Measurements from ENCODE around the gene CRELD1. TPM values are rescaled to one million over a fixed set of nuclear protein-coding genes. Genes with fewer than 3 reads are reported as not detected.
"Not testable (repeated sequence)": the region's sequence is repeated elsewhere in the genome, so short reads cannot be mapped to it uniquely, and the experiment has no call there.

CRELD1 gene
- total and polyA plus RNA-seq, 4 donors: 28.0 to 60.1 (median 41.7) TPM

GRCh38 chr3:9890249-9891071 lies 43.2 kb upstream of the CRELD1 start, which contains the start of gene JAGN1:
Gene JAGN1 (plus strand): TSS chr3:9890610. CDS start chr3:9890723, 113 bp downstream.
- WGBS, 2 donors: 0 to 1% methylated on average over 55 to 62 of the region's 62 CpGs
- H3K9me3 ChIP-seq (ENCODE audit: control insufficient read depth in 4 of 4, insufficient read depth in 3 of 4, low read length in 3 of 4): no peaks in the 10 kb centered on the region
- DNase-seq (peak; percentile 94 to 95 (median 94)), ATAC-seq (ENCODE audit: insufficient read depth, low FRiP score) (peak; percentile 93)
- no peaks in the 10 kb centered on the region for H3K27me3 ChIP-seq (ENCODE audit: control insufficient read depth in 3 of 3, insufficient read depth in 3 of 3, low read length in 2 of 3)
- TF ChIP-seq CTCF (IDR thresholded peaks at IDR 0.05; ENCODE audit: control extremely low read depth, extremely low read depth): no peak
- peak within 1 kb of the TSS; percentile 83 to 92 for H3K9ac ChIP-seq (ENCODE audit: insufficient read depth in 1 of 2, low read length in 2 of 2)
- H3K4me3 ChIP-seq: peak within 1 kb of the TSS; percentile 100
- peaks cover 0 to 14% (median 9%) of the 10 kb centered on the region in 4 donors for H3K36me3 ChIP-seq (ENCODE audit: control insufficient read depth in 4 of 4, insufficient read depth in 4 of 4, low read length in 4 of 4)
- H3K4me1 ChIP-seq (ENCODE audit: control insufficient read depth in 5 of 5, insufficient read depth in 5 of 5, low read length in 5 of 5): peaks cover 0 to 9% (median 6%) of the 10 kb centered on the region in 5 donors
- peak within 1 kb of the TSS; percentile 98 to 100 for H3K27ac ChIP-seq (ENCODE audit: low read depth in 1 of 2, low read length in 1 of 2)

- H3K27ac ChIP-seq (ENCODE audit: low read depth in 1 of 2, low read length in 1 of 2): peak overlapping the region; percentile 98 to 100
- H3K4me1 ChIP-seq (ENCODE audit: control insufficient read depth in 5 of 5, insufficient read depth in 5 of 5, low read length in 5 of 5): peaks cover 0 to 9% (median 6%) of the 10 kb centered on the region in 5 donors
- H3K27me3 ChIP-seq (ENCODE audit: control insufficient read depth in 3 of 3, insufficient read depth in 3 of 3, low read length in 2 of 3): no peaks in the 10 kb centered on the region
- H3K36me3 ChIP-seq (ENCODE audit: control insufficient read depth in 4 of 4, insufficient read depth in 4 of 4, low read length in 4 of 4): peaks cover 0 to 14% (median 9%) of the 10 kb centered on the region in 4 donors
- peak overlapping the region; percentile 100 for H3K4me3 ChIP-seq
- WGBS, 2 donors: 6 to 13% methylated on average over 12 of the region's 12 CpGs
- H3K9ac ChIP-seq (ENCODE audit: insufficient read depth in 1 of 2, low read length in 2 of 2): peak overlapping the region; percentile 83 to 92
- no peak for TF ChIP-seq CTCF (IDR thresholded peaks at IDR 0.05; ENCODE audit: control extremely low read depth, extremely low read depth)
- ATAC-seq (ENCODE audit: insufficient read depth, low FRiP score) (no peak), DNase-seq (no peak)
- no peaks in the 10 kb centered on the region for H3K9me3 ChIP-seq (ENCODE audit: control insufficient read depth in 4 of 4, insufficient read depth in 3 of 4, low read length in 3 of 4)
Observed at GRCh38 chr3:9891072-9891622, 42.5 kb upstream of the CRELD1 start.

GRCh38 chr3:9893739-9894138 lies 39.9 kb upstream of the CRELD1 start:
- no peak for DNase-seq
- peaks cover 0 to 14% (median 9%) of the 10 kb centered on the region in 4 donors for H3K36me3 ChIP-seq (ENCODE audit: control insufficient read depth in 4 of 4, insufficient read depth in 4 of 4, low read length in 4 of 4)
- H3K4me1 ChIP-seq (ENCODE audit: control insufficient read depth in 5 of 5, insufficient read depth in 5 of 5, low read length in 5 of 5): peaks cover 8 to 20% (median 14%) of the 10 kb centered on the region in 5 donors
- H3K4me3 ChIP-seq: no peak overlapping the region
- ATAC-seq (ENCODE audit: insufficient read depth, low FRiP score): no peak
- H3K27me3 ChIP-seq (ENCODE audit: control insufficient read depth in 3 of 3, insufficient read depth in 3 of 3, low read length in 2 of 3): no peaks in the 10 kb centered on the region
- H3K9me3 ChIP-seq (ENCODE audit: control insufficient read depth in 4 of 4, insufficient read depth in 3 of 4, low read length in 3 of 4): no peaks in the 10 kb centered on the region
- no peak for TF ChIP-seq CTCF (IDR thresholded peaks at IDR 0.05; ENCODE audit: control extremely low read depth, extremely low read depth)
- H3K27ac ChIP-seq (ENCODE audit: low read depth in 1 of 2, low read length in 1 of 2): no peak overlapping the region
- no peak overlapping the region for H3K9ac ChIP-seq (ENCODE audit: insufficient read depth in 1 of 2, low read length in 2 of 2)
- 49 to 67% methylated on average over 1 of the region's 1 CpG for whole genome bisulfite sequencing, 2 donors

- H3K4me1 ChIP-seq (ENCODE audit: control insufficient read depth in 5 of 5, insufficient read depth in 5 of 5, low read length in 5 of 5): peaks cover 8 to 25% (median 14%) of the 10 kb centered on the region in 5 donors
- ATAC-seq (ENCODE audit: insufficient read depth, low FRiP score); H3K9me3 ChIP-seq (ENCODE audit: control insufficient read depth in 4 of 4, insufficient read depth in 3 of 4, low read length in 3 of 4); DNase-seq; H3K9ac ChIP-seq (ENCODE audit: insufficient read depth in 1 of 2, low read length in 2 of 2); H3K4me3 ChIP-seq; H3K27me3 ChIP-seq (ENCODE audit: control insufficient read depth in 3 of 3, insufficient read depth in 3 of 3, low read length in 2 of 3); H3K27ac ChIP-seq (ENCODE audit: low read depth in 1 of 2, low read length in 1 of 2): not testable (repeated sequence)
- H3K36me3 ChIP-seq (ENCODE audit: control insufficient read depth in 4 of 4, insufficient read depth in 4 of 4, low read length in 4 of 4): peaks cover 0 to 14% (median 9%) of the 10 kb centered on the region in 4 donors
- WGBS, 2 donors: 96 to 100% methylated on average over 3 of the region's 3 CpGs
Observed at GRCh38 chr3:9895715-9896114, 37.9 kb upstream of the CRELD1 start.

GRCh38 chr3:9896755-9897407 lies 36.8 kb upstream of the CRELD1 start:
- 81 to 87% methylated on average over 10 of the region's 10 CpGs for WGBS, 2 donors
- H3K9me3 ChIP-seq (ENCODE audit: control insufficient read depth in 4 of 4, insufficient read depth in 3 of 4, low read length in 3 of 4); H3K4me3 ChIP-seq; DNase-seq; H3K27me3 ChIP-seq (ENCODE audit: control insufficient read depth in 3 of 3, insufficient read depth in 3 of 3, low read length in 2 of 3); ATAC-seq (ENCODE audit: insufficient read depth, low FRiP score); H3K27ac ChIP-seq (ENCODE audit: low read depth in 1 of 2, low read length in 1 of 2); H3K9ac ChIP-seq (ENCODE audit: insufficient read depth in 1 of 2, low read length in 2 of 2): not testable (repeated sequence)
- H3K4me1 ChIP-seq (ENCODE audit: control insufficient read depth in 5 of 5, insufficient read depth in 5 of 5, low read length in 5 of 5): peaks cover 4 to 20% (median 14%) of the 10 kb centered on the region in 5 donors
- H3K36me3 ChIP-seq (ENCODE audit: control insufficient read depth in 4 of 4, insufficient read depth in 4 of 4, low read length in 4 of 4): peaks cover 0 to 14% (median 9%) of the 10 kb centered on the region in 4 donors

Measured in lung (tissue), 12 donors.